H9 (cell line): Measurements from ENCODE around the gene PLP2. TPM values are rescaled to one million over a fixed set of nuclear protein-coding genes. Genes with fewer than 3 reads are reported as not detected.

Source experiments
- DNase-seq: peaks from one replicate; pipeline ENCODE4 v3.0.0-alpha.2; 2017
- H2AFZ ChIP-seq: one replicate; pipeline ENCODE4 v1.6.1; 2013; ENCODE audit warnings: mild to moderate bottlenecking, low read length, control low read depth, moderate library complexity
- H2AK5ac ChIP-seq: 2 replicates; pipeline ENCODE4 v1.6.1; 2013; ENCODE audit warnings: low read length, control low read depth, mixed read lengths; ENCODE audit not compliant: insufficient read length
- H2BK120ac ChIP-seq: one replicate; pipeline ENCODE4 v1.6.1; 2013; ENCODE audit warnings: low read depth, mild to moderate bottlenecking, low read length, control low read depth, inconsistent platforms; ENCODE audit not compliant: poor library complexity, severe bottlenecking
- H2BK12ac ChIP-seq: 2 replicates; pipeline ENCODE4 v1.6.1; 2013; ENCODE audit warnings: low read length, control low read depth, mixed read lengths, low read depth; ENCODE audit not compliant: insufficient read length
- H2BK15ac ChIP-seq: 2 replicates; pipeline ENCODE4 v1.6.1; 2013; ENCODE audit warnings: low read depth, low read length, control low read depth
- H2BK20ac ChIP-seq: one replicate; pipeline ENCODE4 v1.6.1; 2013; ENCODE audit warnings: low read depth, mild to moderate bottlenecking, low read length, control low read depth, inconsistent platforms; ENCODE audit not compliant: poor library complexity, severe bottlenecking
- H2BK5ac ChIP-seq: 2 replicates; pipeline ENCODE4 v1.6.1; 2013; ENCODE audit warnings: low read length, control low read depth, mixed read lengths; ENCODE audit not compliant: insufficient read length
- H3K14ac ChIP-seq: 2 replicates; pipeline ENCODE4 v1.6.1; 2013; ENCODE audit warnings: low read length, control low read depth; ENCODE audit not compliant: insufficient read depth
- H3K18ac ChIP-seq: 2 replicates; pipeline ENCODE4 v1.6.1; 2013; ENCODE audit warnings: low read depth, mild to moderate bottlenecking, mixed read lengths, low read length, control low read depth; ENCODE audit not compliant: insufficient read length
- H3K23ac ChIP-seq: 2 replicates; pipeline ENCODE4 v1.6.1; 2013; ENCODE audit warnings: low read length, control low read depth, mixed read lengths, low read depth; ENCODE audit not compliant: insufficient read length
- H3K23me2 ChIP-seq: 2 replicates; pipeline ENCODE4 v1.6.1; 2013; ENCODE audit warnings: low read depth, mild to moderate bottlenecking, mixed read lengths, low read length, control low read depth; ENCODE audit not compliant: insufficient read length, poor library complexity, severe bottlenecking
- H3K27ac ChIP-seq: 2 replicates; pipeline ENCODE4 v1.5.1; 2013; ENCODE audit warnings: low read length, control low read depth, mixed read lengths, low read depth; ENCODE audit not compliant: insufficient read length
- H3K27me3 ChIP-seq: 2 replicates; pipeline ENCODE4 v1.6.1; 2013; ENCODE audit warnings: low read length, control low read depth, inconsistent platforms; ENCODE audit not compliant: insufficient read depth
- H3K4ac ChIP-seq: 2 replicates; pipeline ENCODE4 v1.6.1; 2013; ENCODE audit warnings: low read depth, mild to moderate bottlenecking, control low read depth, inconsistent platforms, low read length, moderate library complexity
- H3K4me1 ChIP-seq: 2 replicates; pipeline ENCODE4 v1.6.1; 2013; ENCODE audit warnings: low read length, control low read depth, inconsistent platforms; ENCODE audit not compliant: insufficient read depth
- H3K4me2 ChIP-seq: 2 replicates; pipeline ENCODE4 v1.6.1; 2013; ENCODE audit warnings: low read length, control low read depth, mixed read lengths; ENCODE audit not compliant: insufficient read length, insufficient read depth
- H3K56ac ChIP-seq: 2 replicates; pipeline ENCODE4 v1.6.1; 2013; ENCODE audit warnings: low read depth, mild to moderate bottlenecking, mixed read lengths, low read length, control low read depth; ENCODE audit not compliant: insufficient read length
- H3K79me1 ChIP-seq: 2 replicates; pipeline ENCODE4 v1.6.1; 2013; ENCODE audit warnings: low read depth, mild to moderate bottlenecking, moderate library complexity, low read length, control low read depth, inconsistent platforms; ENCODE audit not compliant: insufficient read depth, poor library complexity, severe bottlenecking
- H3K79me2 ChIP-seq: 2 replicates; pipeline ENCODE4 v1.6.1; 2013; ENCODE audit warnings: low read length, control low read depth, inconsistent platforms; ENCODE audit not compliant: insufficient read depth
- H3K9ac ChIP-seq: 2 replicates; pipeline ENCODE4 v1.6.1; 2013; ENCODE audit warnings: low read length, control low read depth, mixed read lengths; ENCODE audit not compliant: insufficient read length; ENCODE audit errors: extremely low read depth
- H3K9me3 ChIP-seq: one replicate; pipeline ENCODE4 v1.6.1; 2013; ENCODE audit warnings: low read depth, low read length, inconsistent platforms; ENCODE audit not compliant: control insufficient read depth
- H3T11ph ChIP-seq: one replicate; pipeline ENCODE4 v1.6.1; 2013; ENCODE audit warnings: mild to moderate bottlenecking, low read length, control low read depth, inconsistent platforms
- H4K20me1 ChIP-seq: one replicate; pipeline ENCODE4 v1.6.1; 2013; ENCODE audit not compliant: control insufficient read depth, insufficient read length, insufficient read depth
- H4K5ac ChIP-seq: 2 replicates; pipeline ENCODE4 v1.6.1; 2013; ENCODE audit warnings: low read depth, mild to moderate bottlenecking, mixed read lengths, low read length, control low read depth; ENCODE audit not compliant: insufficient read length
- H4K8ac ChIP-seq: replicated peaks from 2 replicates; pipeline ENCODE4 v1.6.1; 2013; ENCODE audit warnings: low read length, control low read depth, mixed read lengths, low read depth; ENCODE audit not compliant: insufficient read length
- H4K91ac ChIP-seq: 2 replicates; pipeline ENCODE4 v1.6.1; 2013; ENCODE audit warnings: low read depth, mild to moderate bottlenecking, moderate library complexity, mixed read lengths, low read length, control low read depth; ENCODE audit not compliant: insufficient read length
- H3K27ac Mint-ChIP-seq, 3 experiments: 2 replicates in 2 of 3; 3 replicates in 1 of 3; pipeline ENCODE4 v1.8.0; 2020 to 2021; ENCODE audit warnings: mixed read lengths in 3 of 3, mild to moderate bottlenecking in 1 of 3, moderate library complexity in 1 of 3
- H3K27me3 Mint-ChIP-seq: 2 replicates; pipeline ENCODE4 v1.8.0; 2021; ENCODE audit warnings: low read depth, mild to moderate bottlenecking, moderate library complexity, mixed read lengths
- H3K36me3 Mint-ChIP-seq, 3 experiments: 2 replicates in 2 of 3; 3 replicates in 1 of 3; pipeline ENCODE4 v1.8.0; 2020 to 2021; ENCODE audit warnings: low read depth in 3 of 3, mixed read lengths in 3 of 3; ENCODE audit not compliant: insufficient read depth in 1 of 3
- H3K4me1 Mint-ChIP-seq, 2 experiments: 2 replicates each; pipeline ENCODE4 v1.8.0; 2020; ENCODE audit warnings: mixed read lengths in 2 of 2
- H3K4me3 Mint-ChIP-seq, 2 experiments: 2 replicates in 1 of 2; 3 replicates in 1 of 2; pipeline ENCODE4 v1.8.0; 2020 to 2021; ENCODE audit warnings: mild to moderate bottlenecking in 2 of 2, mixed read lengths in 2 of 2, moderate library complexity in 1 of 2
- H3K9me3 Mint-ChIP-seq, 2 experiments: 2 replicates in 1 of 2; 3 replicates in 1 of 2; pipeline ENCODE4 v1.8.0; 2020; ENCODE audit warnings: mild to moderate bottlenecking in 2 of 2, mixed read lengths in 2 of 2, moderate library complexity in 1 of 2
- CTCF ChIP-seq: fragments of 200-600 bp; sonication (generic); conservative IDR thresholded peaks from 3 replicates; pipeline ENCODE4 v1.8.0; 2021; ENCODE audit warnings: antibody characterized with exemption, mild to moderate bottlenecking
- WGBS: extraction: QIAGEN DNeasy Blood & Tissue Kit; methylation state at CpG from one replicate; pipeline ENCODE4 v1.1.7; 2013; ENCODE audit warnings: missing lambda C conversion rate, low lambda C conversion rate, mixed read lengths; ENCODE audit not compliant: insufficient read length; ENCODE audit errors: extremely low coverage; 5-methylcytosine and 5-hydroxymethylcytosine counted together
- total RNA-seq: library from RNA; stranded (reverse); gene quantifications from 2 replicates; pipeline ENCODE4 v1.2.1, GENCODE V29; 2021

The PLP2 gene
- total RNA-seq, 1 experiment from 2014 or later: 11.7 TPM

GRCh38 chrX:49133759-49134158, 37.9 kb upstream of the PLP2 start:
- no peak overlapping the region for H2BK15ac ChIP-seq
- H3K4me2 ChIP-seq: no peak overlapping the region
- Mint-ChIP-seq H3K36me3 (peaks cover under 1 to 4% (median 3%) of the 10 kb centered on the region in 3 experiments; a peak in 5 of 7 replicates), H3K4me1 (no peaks in the 10 kb centered on the region), H3K9me3 (peaks cover 51 to 60% of the 10 kb centered on the region in 2 experiments), H3K27ac (peak overlapping the region in 1 of 3 experiments; percentile 90; a peak in 1 of 7 replicates), H3K27me3 (0 out of 2 replicates have a peak, but pooled peaks cover 2% of the 10 kb centered on the region), H3K4me3 (no peak overlapping the region)
- no peaks in the 10 kb centered on the region for H3K79me1 ChIP-seq
- H3K56ac ChIP-seq: no peak overlapping the region
- WGBS: no CpG with 5 or more reads among the region's 1 CpG
- H2AFZ ChIP-seq: no peak overlapping the region
- no peak overlapping the region for H3T11ph ChIP-seq
- H3K4ac ChIP-seq: no peak overlapping the region
- no peak overlapping the region for H2BK12ac ChIP-seq
- no peak for TF ChIP-seq CTCF
- H3K27ac ChIP-seq: no peak overlapping the region
- no peak overlapping the region for H4K8ac ChIP-seq
- H3K9me3 ChIP-seq: peaks cover 2% of the 10 kb centered on the region
- no peaks in the 10 kb centered on the region for H4K20me1 ChIP-seq
- H3K23me2 ChIP-seq: no peaks in the 10 kb centered on the region
- no peak overlapping the region for H3K14ac ChIP-seq
- H3K18ac ChIP-seq: no peak overlapping the region
- no peak overlapping the region for H2BK5ac ChIP-seq
- H3K79me2 ChIP-seq: no peaks in the 10 kb centered on the region
- H3K27me3 ChIP-seq: no peaks in the 10 kb centered on the region
- H2BK120ac ChIP-seq: no peak overlapping the region
- H4K91ac ChIP-seq: no peak overlapping the region
- DNase-seq: no peak
- H3K23ac ChIP-seq: no peak overlapping the region
- H2BK20ac ChIP-seq: no peak overlapping the region
- no peak overlapping the region for H3K9ac ChIP-seq
- no peak overlapping the region for H2AK5ac ChIP-seq
- no peak overlapping the region for H4K5ac ChIP-seq
- H3K4me1 ChIP-seq: no peaks in the 10 kb centered on the region
